ENCODE results near the gene TARP.

TARP gene

GRCh38 chr7:38312821-38313220, 39.4 kb upstream of the TARP start:
- intact Hi-C loops (cut with DNase I), result loop anchor here in 5 of 10 donors (2.0 to 10.0 kb wide), 6 partner anchors 88 to 408 kb away; no protein-coding TSS in a partner anchor
- DNase-seq, result no peak
- 58 to 71% (median 64%) methylated on average over 2 of the region's 2 CpGs for WGBS, 4 donors
- H3K4me1 ChIP-seq, result peaks cover 0 to 43% (median 9%) of the 10 kb centered on the region in 12 donors
- peak in 1 of 4 donors; percentile 58 for ATAC-seq
- H3K27me3 ChIP-seq, result no peaks in the 10 kb centered on the region
- TF ChIP-seq CTCF (IDR thresholded peaks at IDR 0.05), result no peak
- TF ChIP-seq POLR2A (IDR thresholded peaks at IDR 0.05), result no peak
- no peaks in the 10 kb centered on the region for H3K9me3 ChIP-seq
- H3K27ac ChIP-seq, result peak overlapping the region in 11 of 12 donors; percentile 0 to 82 (median 46)
- peak overlapping the region in 1 of 12 donors; percentile 15 for H3K4me3 ChIP-seq
- H3K36me3 ChIP-seq, result no peaks in the 10 kb centered on the region

DNA sequence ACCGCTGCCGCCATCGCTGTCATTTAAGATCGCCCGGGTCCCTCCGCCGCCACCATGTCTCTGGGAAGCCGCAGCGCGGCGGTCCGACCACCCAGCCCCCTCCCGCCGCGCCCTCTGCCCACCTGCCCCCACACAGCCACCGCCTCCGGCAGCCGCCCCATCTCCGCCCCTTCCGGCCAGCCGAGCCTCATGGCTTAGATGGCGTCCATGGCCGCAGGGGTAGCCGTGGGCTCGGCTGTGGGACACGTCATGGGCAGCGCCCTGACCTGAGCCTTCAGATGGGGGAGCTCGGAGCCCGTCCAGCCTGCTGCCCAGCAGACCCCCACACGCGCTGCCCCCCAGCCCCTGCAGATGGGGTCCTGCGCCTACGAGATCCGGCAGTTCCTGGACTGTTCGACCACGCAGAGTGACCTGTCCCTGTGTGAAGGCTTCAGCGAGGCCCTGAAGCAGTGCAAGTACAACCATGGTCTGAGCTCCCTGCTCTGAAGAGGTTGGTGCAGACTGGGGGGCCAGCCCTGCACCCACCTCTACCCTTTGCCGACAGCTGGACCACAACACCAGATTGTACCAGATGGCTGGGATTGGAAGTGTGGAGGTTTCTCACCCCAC, 38.0 kb upstream of the TARP start:
- no peaks in the 10 kb centered on the region for H3K36me3 ChIP-seq
- 21 to 47% (median 32%) methylated on average over 25 to 38 of the region's 38 CpGs for WGBS, 4 donors
- peaks cover 0 to 3% (median 0%) of the 10 kb centered on the region in 12 donors for H3K9me3 ChIP-seq
- peak overlapping the region in 4 of 12 donors; percentile 14 to 82 (median 34) for H3K27ac ChIP-seq
- peak in 3 of 4 donors; percentile 71 to 90 (median 85) for ATAC-seq
- H3K4me1 ChIP-seq, result peaks cover 0 to 48% (median 9%) of the 10 kb centered on the region in 12 donors
- H3K27me3 ChIP-seq, result no peaks in the 10 kb centered on the region
- H3K4me3 ChIP-seq, result peak overlapping the region; percentile 31 to 65 (median 54)
- TF ChIP-seq CTCF (IDR thresholded peaks at IDR 0.05) (no peak), POLR2A (IDR thresholded peaks at IDR 0.05) (no peak)
- intact Hi-C loops (cut with DNase I), result loop anchor here in 5 of 10 donors (5.0 to 10.0 kb wide), 5 partner anchors 87 to 407 kb away; no protein-coding TSS in a partner anchor
- DNase-seq, result peak in 4 of 5 donors; percentile 38 to 82 (median 53)

DNA sequence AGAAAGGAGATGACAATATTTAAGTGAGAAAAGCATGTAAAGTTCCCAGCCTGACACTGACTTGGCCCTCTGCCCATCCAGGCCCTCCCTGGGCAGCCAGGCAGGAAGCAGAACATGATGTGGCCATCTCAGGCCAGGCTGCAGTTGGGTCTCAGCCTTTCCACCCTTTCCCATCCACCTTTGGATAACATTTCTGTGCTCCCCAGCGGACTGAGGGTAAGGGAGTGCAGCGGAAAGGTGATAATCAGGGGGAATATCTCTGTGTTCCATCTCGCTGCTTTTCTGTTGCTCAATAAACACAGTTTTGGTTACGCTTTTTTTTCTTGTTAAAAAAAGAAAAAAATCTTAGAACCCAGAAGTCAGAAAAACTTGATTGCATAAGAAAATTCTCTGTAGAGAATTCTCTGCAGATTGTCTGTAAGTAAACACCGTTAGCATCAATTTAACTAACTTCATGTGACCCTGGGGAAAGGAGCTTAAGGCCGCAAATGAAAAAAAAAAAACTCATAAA, 37.2 kb upstream of the TARP start:
- H3K27ac ChIP-seq, result peak overlapping the region in 2 of 12 donors; percentile 14 to 82
- intact Hi-C loops (cut with DNase I), result loop anchor here in 5 of 10 donors (5.0 to 10.0 kb wide), 5 partner anchors 86 to 406 kb away; no protein-coding TSS in a partner anchor
- TF ChIP-seq CTCF (IDR thresholded peaks at IDR 0.05), result no peak
- TF ChIP-seq POLR2A (IDR thresholded peaks at IDR 0.05), result no peak

DNA sequence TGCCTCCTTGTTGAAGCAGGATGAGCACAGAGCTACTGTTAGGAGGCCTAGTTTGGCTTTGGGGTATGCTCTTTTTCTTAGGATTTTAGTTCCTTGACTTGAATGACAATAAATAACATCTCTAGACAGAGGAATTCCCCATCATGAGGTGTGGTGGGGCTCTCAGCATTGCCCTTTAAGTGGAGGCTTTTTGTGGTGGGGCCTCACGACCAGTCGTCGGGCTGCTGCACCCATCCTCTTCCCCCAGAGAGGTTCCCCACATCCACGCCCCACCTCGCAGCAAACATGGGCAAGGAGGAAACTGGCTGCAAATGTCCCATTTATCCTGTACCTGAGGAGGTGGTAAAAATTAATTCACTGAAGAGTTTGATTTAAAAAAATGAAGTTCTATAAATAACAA, 36.1 kb upstream of the TARP start:
- Histone ChIP-seq H3K4me1 (peaks cover 0 to 48% (median 9%) of the 10 kb centered on the region in 12 donors), H3K4me3 (no peak overlapping the region), H3K36me3 (no peaks in the 10 kb centered on the region), H3K9me3 (peaks cover 0 to 3% (median 0%) of the 10 kb centered on the region in 12 donors), H3K27me3 (no peaks in the 10 kb centered on the region), H3K27ac (peak overlapping the region in 1 of 12 donors; percentile 82)
- WGBS, 4 donors, result 87 to 95% (median 90%) methylated on average over 5 of the region's 5 CpGs
- intact Hi-C loops (cut with DNase I), result no loop called here
- no peak for TF ChIP-seq CTCF (IDR thresholded peaks at IDR 0.05)
- TF ChIP-seq POLR2A (IDR thresholded peaks at IDR 0.05), result no peak
- DNase-seq (no peak), ATAC-seq (no peak)

More for the DNA sequence above, 37.2 kb upstream of the TARP start:
- Histone ChIP-seq H3K4me3 (peak overlapping the region in 11 of 12 donors; percentile 31 to 65 (median 54)), H3K36me3 (no peaks in the 10 kb centered on the region), H3K27me3 (no peaks in the 10 kb centered on the region), H3K4me1 (peaks cover 0 to 48% (median 9%) of the 10 kb centered on the region in 12 donors), H3K9me3 (peaks cover 0 to 3% (median 0%) of the 10 kb centered on the region in 12 donors)
- WGBS, 4 donors, result 45 to 60% (median 53%) methylated on average over 6 of the region's 6 CpGs
- DNase-seq, result peak; percentile 35 to 79 (median 46)
- ATAC-seq, result peak; percentile 53 to 64 (median 54)
